Neural cell (in vitro differentiated cells): ENCODE results near the gene SLC44A4. TPM values are rescaled to one million over a fixed set of nuclear protein-coding genes. Genes with fewer than 3 reads are reported as not detected.
A peak's percentile ranks its signal among the peaks of the same experiment; 100 is the strongest.

Experiments used
- H2AFZ ChIP-seq: fragments of 200-600, 300-800 bp; sonication (generic), shearing (Covaris generic); 2 replicates; pipeline ENCODE4 v1.6.0; 2014; ENCODE audit warnings: low read depth, mild to moderate bottlenecking, antibody characterized with exemption, low read length, moderate library complexity
- H3F3A ChIP-seq: fragments of 200-600 bp; shearing (Covaris generic); 2 replicates; pipeline ENCODE4 v1.6.1; 2016; ENCODE audit warnings: mild to moderate bottlenecking, moderate library complexity, mixed read lengths, antibody characterized with exemption, low read length; ENCODE audit not compliant: insufficient read depth, poor library complexity, severe bottlenecking
- H3K27ac ChIP-seq: fragments of 200-600, 300-800 bp; sonication (generic), shearing (Covaris generic); 2 replicates; pipeline ENCODE4 v1.5.1; 2014; ENCODE audit warnings: mild to moderate bottlenecking, low read length, moderate library complexity
- H3K27me3 ChIP-seq: fragments of 300-800, 200-600 bp; sonication (generic), shearing (Covaris generic); 2 replicates; pipeline ENCODE4 v1.6.0; 2014; ENCODE audit warnings: mild to moderate bottlenecking, low read depth, low read length, moderate library complexity; ENCODE audit not compliant: insufficient read depth
- H3K36me3 ChIP-seq: fragments of 300-800, 200-600 bp; sonication (generic), shearing (Covaris generic); 2 replicates; pipeline ENCODE4 v1.5.1; 2014; ENCODE audit warnings: mild to moderate bottlenecking, antibody characterized with exemption, low read length, moderate library complexity; ENCODE audit not compliant: insufficient read depth
- H3K4me2 ChIP-seq: fragments of 300-800, 200-600 bp; sonication (generic), shearing (Covaris generic); 2 replicates; pipeline ENCODE4 v1.6.0; 2014; ENCODE audit warnings: mild to moderate bottlenecking, low read length
- H3K4me3 ChIP-seq: fragments of 300-800, 200-600 bp; sonication (generic), shearing (Covaris generic); 2 replicates; pipeline ENCODE4 v1.5.1; 2014; ENCODE audit warnings: mild to moderate bottlenecking, low read length, moderate library complexity
- H3K79me2 ChIP-seq: fragments of 200-600 bp; shearing (Covaris generic); replicated peaks from 2 replicates; pipeline ENCODE4 v1.6.0; 2014; ENCODE audit warnings: mild to moderate bottlenecking, low read length, moderate library complexity; ENCODE audit not compliant: insufficient read depth
- H3K9ac ChIP-seq: fragments of 300-800, 200-600 bp; sonication (generic), shearing (Covaris generic); 2 replicates; pipeline ENCODE4 v1.6.1; 2016; ENCODE audit warnings: mild to moderate bottlenecking, low read length, mixed read lengths
- H3K9me2 ChIP-seq: fragments of 200-600 bp; shearing (Covaris generic); 2 replicates; pipeline ENCODE4 v1.6.1; 2016; ENCODE audit warnings: mild to moderate bottlenecking, low read length, mixed read lengths; ENCODE audit not compliant: insufficient read depth
- H3K9me3 ChIP-seq: fragments of 200-600, 300-800 bp; sonication (generic), shearing (Covaris generic); 2 replicates; pipeline ENCODE4 v1.6.1; 2016; ENCODE audit warnings: mild to moderate bottlenecking, mixed run types, low read length, moderate library complexity, mixed read lengths
- H4K20me1 ChIP-seq: fragments of 200-600 bp; shearing (Covaris generic); 2 replicates; pipeline ENCODE4 v1.6.1; 2016; ENCODE audit warnings: mild to moderate bottlenecking, mixed run types; ENCODE audit not compliant: insufficient read depth
- CTCF ChIP-seq: fragments of 450-650 bp; IDR thresholded peaks from 2 replicates; pipeline ENCODE4 v1.5.1; 2014; ENCODE audit warnings: antibody characterized with exemption, mild to moderate bottlenecking, moderate library complexity; ENCODE audit not compliant: poor library complexity, severe bottlenecking
- EP300 ChIP-seq: fragments of 450-650 bp; conservative IDR thresholded peaks from 2 replicates; pipeline ENCODE4 v1.6.1; 2014; ENCODE audit warnings: antibody characterized with exemption, mild to moderate bottlenecking, moderate library complexity; ENCODE audit not compliant: poor library complexity, severe bottlenecking
- EZH2 ChIP-seq: fragments of 200-600, 300-800 bp; shearing (Covaris generic), sonication (generic); IDR thresholded peaks from 2 replicates; pipeline ENCODE4 v1.6.1; 2014; ENCODE audit warnings: antibody characterized with exemption, low read length, borderline replicate concordance, mild to moderate bottlenecking; ENCODE audit not compliant: insufficient read depth, poor library complexity, severe bottlenecking
- MXI1 ChIP-seq: fragments of 450-650 bp; conservative IDR thresholded peaks from 2 replicates; pipeline ENCODE4 v1.6.1; 2014; ENCODE audit warnings: antibody characterized with exemption, mild to moderate bottlenecking; ENCODE audit not compliant: poor library complexity, severe bottlenecking
- POLR2AphosphoS5 ChIP-seq: IDR thresholded peaks from 2 replicates; pipeline ENCODE4 v1.6.1; 2012
- RAD21 ChIP-seq: fragments of 450-650 bp; conservative IDR thresholded peaks from 2 replicates; pipeline ENCODE4 v1.6.1; 2014; ENCODE audit warnings: antibody characterized with exemption, mild to moderate bottlenecking, moderate library complexity
- REST ChIP-seq: IDR thresholded peaks from 2 replicates; pipeline ENCODE4 v1.6.1; 2012; ENCODE audit warnings: borderline replicate concordance
- SMC3 ChIP-seq: fragments of 450-650 bp; conservative IDR thresholded peaks from 2 replicates; pipeline ENCODE4 v1.6.1; 2014; ENCODE audit warnings: antibody characterized with exemption, mild to moderate bottlenecking, moderate library complexity; ENCODE audit not compliant: poor library complexity
- TAF1 ChIP-seq: IDR thresholded peaks from 2 replicates; pipeline ENCODE4 v1.6.1; 2012; ENCODE audit warnings: low read depth
- polyA plus RNA-seq: library from polyadenylated mRNA; depleted of rRNA; stranded (reverse); fragments of >200 nt; gene quantifications from 2 replicates; pipeline ENCODE4 v1.2.3, GENCODE V29; 2014

SLC44A4 gene
- polyA plus RNA-seq, 1 donor from 2014 or later = 0.09 TPM

- no peaks in the 10 kb centered on the region for H4K20me1 ChIP-seq
- H3K9me2 ChIP-seq = no peaks in the 10 kb centered on the region
- no peaks in the 10 kb centered on the region for H3K9me3 ChIP-seq
- TF ChIP-seq SMC3 (no peak), EZH2 (no peak), CTCF (no peak), EP300 (no peak), RAD21 (no peak), POLR2AphosphoS5 (no peak), REST (no peak), TAF1 (no peak), MXI1 (no peak)
- peaks cover 4% of the 10 kb centered on the region for H3F3A ChIP-seq
- H3K4me2 ChIP-seq = no peak overlapping the region
- no peaks in the 10 kb centered on the region for H3K27me3 ChIP-seq
- no peaks in the 10 kb centered on the region for H3K36me3 ChIP-seq
- peaks cover 4% of the 10 kb centered on the region for H3K79me2 ChIP-seq
- no peak overlapping the region for H3K9ac ChIP-seq
- no peak overlapping the region for H3K27ac ChIP-seq
- H3K4me3 ChIP-seq = no peak overlapping the region
- no peak overlapping the region for H2AFZ ChIP-seq
Measured at GRCh38 chr6:31903957-31904356, 25.2 kb upstream of the SLC44A4 start.

GRCh38 chr6:31901953-31902643, 23.3 kb upstream of the SLC44A4 start, which contains the start of gene ZBTB12:
ZBTB12 (minus strand) TSS chr6:31902086; CDS start chr6:31901305, 781 bp downstream.
- Histone ChIP-seq H3K79me2 (peaks cover 17% of the 10 kb centered on the region), H2AFZ (peak within 1 kb of the TSS; percentile 62), H3K4me3 (peak within 1 kb of the TSS; percentile 72), H3K36me3 (no peaks in the 10 kb centered on the region), H3K9me2 (no peaks in the 10 kb centered on the region), H3F3A (peaks cover 4% of the 10 kb centered on the region), H3K27me3 (no peaks in the 10 kb centered on the region), H3K9ac (peak within 1 kb of the TSS; percentile 76), H3K4me2 (peak within 1 kb of the TSS; percentile 73), H3K27ac (peak within 1 kb of the TSS; percentile 71), H4K20me1 (no peaks in the 10 kb centered on the region), H3K9me3 (no peaks in the 10 kb centered on the region)
- TF ChIP-seq EP300 (peak; percentile 54), MXI1 (peak; percentile 80), POLR2AphosphoS5 (peak; percentile 56), TAF1 (no peak), SMC3 (peak; percentile 58), REST (no peak), EZH2 (no peak), CTCF (peak; percentile 47), RAD21 (peak; percentile 68)
